Measurements from ENCODE around the gene ZBTB16. TPM values are rescaled to one million over a fixed set of nuclear protein-coding genes. Genes with fewer than 3 reads are reported as not detected.

ZBTB16 gene
- total and polyA plus RNA-seq, 2 donors (not counting 3 experiments of a cell fraction or from before 2014, with no cell fraction given) = 9.8 to 20.3 TPM

DNA sequence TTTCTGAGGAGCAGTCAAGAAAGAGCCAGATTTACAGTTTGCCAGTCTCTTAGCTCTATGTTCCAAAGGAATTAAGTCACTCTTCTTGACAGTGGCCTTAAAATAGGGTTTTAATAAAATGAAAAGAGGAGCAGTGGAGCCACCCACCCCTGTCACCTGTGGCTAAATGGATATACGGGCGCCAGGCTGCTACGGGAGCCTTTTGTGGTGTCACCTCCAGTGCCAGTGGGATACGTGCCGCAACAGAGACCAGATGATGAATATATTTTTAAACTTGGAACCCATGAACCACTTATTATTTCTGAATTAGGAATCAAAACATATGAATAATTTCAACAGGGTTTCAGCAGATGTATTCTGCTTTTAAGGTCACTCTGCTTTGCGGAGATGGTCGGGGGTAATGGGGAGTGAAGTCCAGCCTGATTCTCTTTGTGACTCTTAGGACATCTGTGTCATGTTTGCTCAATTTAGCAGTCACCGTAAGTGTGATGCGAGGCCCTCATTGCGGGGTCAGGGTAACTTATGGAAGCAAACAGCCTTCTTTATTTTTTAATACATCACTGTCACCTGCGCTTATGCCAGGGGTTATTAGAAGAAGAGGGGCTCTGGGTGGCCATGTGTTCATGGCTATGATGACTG, 64.3 kb downstream of the ZBTB16 start:
- no peak overlapping the region for H3K27ac ChIP-seq (ENCODE audit: insufficient read depth, low read depth, low read length)
- BruUV-seq (replicated peaks) = no TSS peak
- H3K27me3 ChIP-seq (ENCODE audit: control insufficient read depth in 2 of 2, insufficient read depth in 2 of 2, low read length in 2 of 2) = no peaks in the 10 kb centered on the region
- no peaks in the 10 kb centered on the region for H3K4me1 ChIP-seq (ENCODE audit: control insufficient read depth, extremely low read depth, insufficient read depth, low read length)
- intact Hi-C loops (cut with micrococcal nuclease) = no loop called here
- H3K9me1 ChIP-seq (replicated peaks; ENCODE audit: control insufficient read depth, extremely low read depth, insufficient read depth, low read length) = no peaks in the 10 kb centered on the region
- no peaks in the 10 kb centered on the region for H3K9me3 ChIP-seq (replicated peaks; ENCODE audit: control insufficient read depth, insufficient read depth, low read length)
- DNase-seq (ENCODE audit: low read depth, low spot score) = no peak
- no peak overlapping the region for H3K4me2 ChIP-seq (ENCODE audit: insufficient read depth, low read length)
- no peaks in the 10 kb centered on the region for H3K79me2 ChIP-seq (ENCODE audit: control insufficient read depth, insufficient read depth, low read length)
- ChIA-PET CTCF (interaction anchor here (1.3 to 1.9 kb wide), 2 partner anchors 10 to 13 kb away, joined by 4 to 6 read pairs; no protein-coding TSS in a partner anchor), POLR2A (no interaction called here)
- no peak overlapping the region for H2AFZ ChIP-seq (ENCODE audit: low read depth, low read length)
- no peaks in the 10 kb centered on the region for H4K20me1 ChIP-seq (replicated peaks; ENCODE audit: control insufficient read depth, extremely low read depth, insufficient read depth, low read length)
- H3K4me3 ChIP-seq (replicated peaks in 1 of 3; ENCODE audit: insufficient read depth in 1 of 3, low read depth in 1 of 3, low read length in 3 of 3) = no peak overlapping the region
- dilution Hi-C loops (cut with MboI; ENCODE audit: extremely low pct_ligation_motif_present, low sequenced_read_pairs) = no loop called here
- TF ChIP-seq POLR2A (IDR thresholded peaks at IDR 0.05; ENCODE audit: low read depth, low read length) = no peak
- H3K36me3 ChIP-seq (ENCODE audit: control insufficient read depth in 2 of 2, extremely low read depth in 1 of 2, insufficient read depth in 2 of 2, low read length in 2 of 2) = peaks cover 0 to 6% of the 10 kb centered on the region in 2 experiments
- no peak overlapping the region for H3K9ac ChIP-seq (replicated peaks; ENCODE audit: extremely low read depth, insufficient read depth, low read length)
- FAIRE-seq = no peak

DNA sequence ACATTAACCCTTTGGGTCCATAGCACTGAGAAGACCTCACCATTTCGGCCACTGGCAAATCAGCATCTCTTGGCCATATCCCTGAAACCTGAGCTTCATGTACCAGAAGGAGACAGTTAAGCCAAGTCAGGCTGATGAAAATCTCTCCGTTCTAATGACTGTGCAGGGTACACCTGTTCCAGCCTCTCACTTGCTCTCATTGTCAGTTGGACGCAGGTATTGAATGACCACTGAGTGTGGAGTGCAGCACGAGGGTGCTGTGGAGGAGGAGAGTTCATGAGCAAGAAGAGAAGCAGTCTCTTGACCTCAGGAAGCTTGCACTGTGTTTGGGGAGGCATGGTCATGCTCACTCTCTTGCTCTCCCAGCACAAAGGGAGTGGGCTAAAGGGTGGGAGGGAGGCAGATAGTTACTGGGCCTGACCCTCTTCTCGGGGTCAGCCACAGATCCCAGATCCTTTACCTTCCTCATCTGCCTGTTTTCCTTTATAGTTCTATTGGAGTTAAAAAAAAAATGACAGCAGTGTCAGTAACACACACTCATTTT, 65.2 kb downstream of the ZBTB16 start:
- no peaks in the 10 kb centered on the region for H3K9me1 ChIP-seq (replicated peaks; ENCODE audit: control insufficient read depth, extremely low read depth, insufficient read depth, low read length)
- peaks cover 0 to 6% of the 10 kb centered on the region in 2 experiments for H3K36me3 ChIP-seq (ENCODE audit: control insufficient read depth in 2 of 2, extremely low read depth in 1 of 2, insufficient read depth in 2 of 2, low read length in 2 of 2)
- no peak overlapping the region for H3K9ac ChIP-seq (replicated peaks; ENCODE audit: extremely low read depth, insufficient read depth, low read length)
- ChIA-PET POLR2A (no interaction called here), CTCF (interaction anchor here (1.3 to 1.9 kb wide), 2 partner anchors 10 to 13 kb away, joined by 4 to 6 read pairs; no protein-coding TSS in a partner anchor)
- DNase-seq (ENCODE audit: low read depth, low spot score) = no peak
- intact Hi-C loops (cut with micrococcal nuclease) (no loop called here), dilution Hi-C loops (cut with MboI; ENCODE audit: extremely low pct_ligation_motif_present, low sequenced_read_pairs) (no loop called here)
- no peaks in the 10 kb centered on the region for H3K9me3 ChIP-seq (replicated peaks; ENCODE audit: control insufficient read depth, insufficient read depth, low read length)
- no peak overlapping the region for H2AFZ ChIP-seq (ENCODE audit: low read depth, low read length)
- no peaks in the 10 kb centered on the region for H3K4me1 ChIP-seq (ENCODE audit: control insufficient read depth, extremely low read depth, insufficient read depth, low read length)
- no peak overlapping the region for H3K4me2 ChIP-seq (ENCODE audit: insufficient read depth, low read length)
- H3K79me2 ChIP-seq (ENCODE audit: control insufficient read depth, insufficient read depth, low read length) = no peaks in the 10 kb centered on the region
- no peak overlapping the region for H3K4me3 ChIP-seq (replicated peaks in 1 of 3; ENCODE audit: insufficient read depth in 1 of 3, low read depth in 1 of 3, low read length in 3 of 3)
- H4K20me1 ChIP-seq (replicated peaks; ENCODE audit: control insufficient read depth, extremely low read depth, insufficient read depth, low read length) = no peaks in the 10 kb centered on the region
- FAIRE-seq = no peak
- H3K27me3 ChIP-seq (ENCODE audit: control insufficient read depth in 2 of 2, insufficient read depth in 2 of 2, low read length in 2 of 2) = no peaks in the 10 kb centered on the region
- BruUV-seq (replicated peaks) = no TSS peak
- no peak overlapping the region for H3K27ac ChIP-seq (ENCODE audit: insufficient read depth, low read depth, low read length)
- TF ChIP-seq JUN (IDR thresholded peaks at IDR 0.05; ENCODE audit: borderline replicate concordance, insufficient read depth, insufficient read length, low read depth) (no peak), GATA2 (IDR thresholded peaks at IDR 0.05; ENCODE audit: insufficient read depth, insufficient read length, low read depth, low read length) (no peak), EZH2 (IDR thresholded peaks at IDR 0.05; ENCODE audit: borderline replicate concordance, low read depth, low read length, severe bottlenecking) (no peak), POLR2A (IDR thresholded peaks at IDR 0.05; ENCODE audit: low read depth, low read length) (no peak), POLR2AphosphoS5 (IDR thresholded peaks at IDR 0.05; ENCODE audit: insufficient read depth, low read depth, low read length) (no peak), FOS (IDR thresholded peaks at IDR 0.05; ENCODE audit: borderline replicate concordance, insufficient read depth, low read length) (no peak)

Data from endothelial cell of umbilical vein (primary cell).